GM06990 (cell line): ENCODE results near the gene NID2.

Experiments
- DNase-seq: peaks from one replicate; pipeline ENCODE4 v3.0.0-alpha.2; 2011; ENCODE audit not compliant: insufficient read length; ENCODE audit errors: extremely low read depth
- H3K27me3 ChIP-seq: replicated peaks from 2 replicates; pipeline ENCODE4 v1.6.0; 2011; ENCODE audit warnings: low read length; ENCODE audit not compliant: control insufficient read depth, insufficient read depth
- H3K36me3 ChIP-seq: 2 replicates; pipeline ENCODE4 v1.5.1; 2011; ENCODE audit warnings: low read length; ENCODE audit not compliant: control insufficient read depth, insufficient read depth
- H3K4me3 ChIP-seq: replicated peaks from 2 replicates; pipeline ENCODE4 v1.5.1; 2011; ENCODE audit warnings: low read depth, mild to moderate bottlenecking, control low read depth, low read length
- CTCF ChIP-seq: IDR thresholded peaks from 2 replicates; pipeline ENCODE4 v1.5.1; 2011; ENCODE audit warnings: low read length, control low read depth, mild to moderate bottlenecking, inconsistent platforms; ENCODE audit not compliant: insufficient read depth, poor library complexity, severe bottlenecking

Gene NID2

DNA sequence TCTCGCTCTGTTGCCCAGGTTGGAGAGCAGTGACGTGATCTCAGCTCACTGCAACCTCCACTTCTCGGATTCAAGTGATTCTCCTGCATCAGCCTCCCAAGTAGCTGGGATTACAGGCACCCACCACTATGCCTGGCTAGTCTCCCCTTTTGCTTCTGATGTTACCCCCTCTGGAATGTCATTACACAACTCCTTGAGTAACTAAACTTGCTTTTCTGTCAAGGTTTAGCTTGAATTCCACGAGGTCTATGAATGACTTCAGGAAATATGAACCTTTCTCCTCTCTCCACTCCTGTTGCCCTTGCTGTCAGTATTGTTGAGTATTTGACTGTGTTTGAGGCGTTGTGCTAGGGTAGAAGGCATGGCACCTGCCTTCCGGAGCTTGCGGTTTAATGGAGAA is 96.3 kb downstream of the NID2 start:
- no peak for DNase-seq
- Histone ChIP-seq H3K36me3 (no peaks in the 10 kb centered on the region; the same call in 1 of the 2 replicates), H3K27me3 (no peaks in the 10 kb centered on the region), H3K4me3 (no peak overlapping the region)
- TF ChIP-seq CTCF = no peak

GRCh38 chr14:51969852-51970540 is 98.9 kb downstream of the NID2 start:
- DNase-seq = no peak
- TF ChIP-seq CTCF = no peak
- Histone ChIP-seq H3K4me3 (no peak overlapping the region), H3K27me3 (no peaks in the 10 kb centered on the region), H3K36me3 (no peaks in the 10 kb centered on the region; the same call in 1 of the 2 replicates)

DNA sequence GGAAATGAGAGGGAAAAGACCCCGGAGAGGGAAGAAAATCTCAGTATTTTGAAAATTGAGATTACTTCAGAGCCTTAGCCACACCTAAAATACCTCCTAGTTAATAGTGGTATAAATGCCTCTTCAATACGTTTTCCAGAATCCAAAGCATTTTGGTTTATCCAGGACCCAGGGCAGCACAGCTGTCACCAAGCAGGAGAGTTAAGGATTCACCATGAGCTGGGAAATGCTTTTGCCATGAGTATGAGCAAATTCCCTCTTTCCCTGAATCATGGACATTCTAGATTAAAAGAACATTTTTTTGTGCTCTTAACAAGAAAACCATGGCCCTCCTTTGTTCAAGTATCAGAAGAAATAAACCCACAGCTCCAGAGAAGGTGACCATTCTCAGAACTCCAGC is 101.3 kb downstream of the NID2 start:
- H3K4me3 ChIP-seq = no peak overlapping the region
- no peak for TF ChIP-seq CTCF
- no peaks in the 10 kb centered on the region for H3K27me3 ChIP-seq
- H3K36me3 ChIP-seq = no peaks in the 10 kb centered on the region; the same call in 1 of the 2 replicates
- no peak for DNase-seq

DNA sequence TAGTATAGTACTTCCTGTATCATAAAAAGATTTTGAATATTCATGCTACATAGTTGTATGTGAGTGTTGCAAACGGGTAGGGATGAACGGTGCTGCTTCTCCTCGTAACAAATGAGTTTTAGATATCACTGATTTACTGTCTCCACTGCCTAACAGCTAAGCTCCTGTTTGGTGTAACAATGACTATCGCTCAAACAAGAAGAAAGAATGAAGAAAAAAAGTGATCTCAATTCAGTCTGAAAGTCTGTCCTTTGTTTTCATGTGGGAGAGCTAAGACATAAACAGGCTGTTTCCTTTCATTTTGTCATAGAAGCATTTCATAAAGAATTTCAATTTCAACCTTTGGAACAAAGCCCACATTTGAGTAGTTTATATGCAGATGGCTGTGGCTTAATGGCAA is 105.6 kb downstream of the NID2 start:
- DNase-seq = no peak
- no peak for TF ChIP-seq CTCF

GRCh38 chr14:51962711-51963110 is 106.1 kb downstream of the NID2 start:
- no peak for DNase-seq
- no peak overlapping the region for H3K4me3 ChIP-seq
- H3K36me3 ChIP-seq = no peaks in the 10 kb centered on the region; the same call in 1 of the 2 replicates
- no peak for TF ChIP-seq CTCF
- no peaks in the 10 kb centered on the region for H3K27me3 ChIP-seq

More for the DNA sequence above, 105.6 kb downstream of the NID2 start:
- no peaks in the 10 kb centered on the region for H3K27me3 ChIP-seq
- H3K4me3 ChIP-seq = no peak overlapping the region
- no peaks in the 10 kb centered on the region for H3K36me3 ChIP-seq
